ENCODE results near the gene CYP27B1.
A peak's percentile ranks its signal among the peaks of the same experiment; 100 is the strongest.

Gene CYP27B1

GRCh38 chr12:57766464-57767304 is at the start of gene CYP27B1:
Gene CYP27B1 (minus strand): TSS chr12:57767078. CDS start chr12:57767041, 37 bp downstream.
- DNase-seq, result peak; percentile 49

GRCh38 chr12:57816001-57816854 is 49.4 kb upstream of the CYP27B1 start:
- DNase-seq, result no peak

- DNase-seq, result no peak
These were observed 48.5 kb upstream of the CYP27B1 start for GRCh38 chr12:57815177-57816000.

- DNase-seq, result no peak
These were observed 47.3 kb upstream of the CYP27B1 start for GRCh38 chr12:57813971-57814772.

- DNase-seq, result no peak
These were observed 46.5 kb upstream of the CYP27B1 start for GRCh38 chr12:57813111-57813970.

GRCh38 chr12:57811028-57811755 is 44.3 kb upstream of the CYP27B1 start:
- DNase-seq, result no peak

- DNase-seq, result peak; percentile 54
These were observed 43.6 kb upstream of the CYP27B1 start for GRCh38 chr12:57810450-57810849.

- DNase-seq, result no peak
These were observed 42.5 kb upstream of the CYP27B1 start for GRCh38 chr12:57809425-57809824.

GRCh38 chr12:57808351-57808750 is 41.5 kb upstream of the CYP27B1 start:
- DNase-seq, result no peak

- DNase-seq, result no peak
These were observed 40.4 kb upstream of the CYP27B1 start for GRCh38 chr12:57807285-57807684.

GRCh38 chr12:57806677-57807076 is 39.8 kb upstream of the CYP27B1 start:
- no peak for DNase-seq

GRCh38 chr12:57803319-57803893 is 36.5 kb upstream of the CYP27B1 start:
- DNase-seq, result peak; percentile 54

- DNase-seq, result no peak
These were observed 35.7 kb upstream of the CYP27B1 start for GRCh38 chr12:57802607-57803006.

- DNase-seq, result no peak
These were observed 34.1 kb upstream of the CYP27B1 start for GRCh38 chr12:57800965-57801364.

- no peak for DNase-seq
These were observed 31.1 kb upstream of the CYP27B1 start for GRCh38 chr12:57797933-57798332.

GRCh38 chr12:57796996-57797395 is 30.1 kb upstream of the CYP27B1 start:
- DNase-seq, result no peak

- DNase-seq, result no peak
These were observed 28.5 kb upstream of the CYP27B1 start for GRCh38 chr12:57795354-57795753.

GRCh38 chr12:57793920-57794319 is 27.0 kb upstream of the CYP27B1 start:
- no peak for DNase-seq

- DNase-seq, result no peak
These were observed 17.0 kb upstream of the CYP27B1 start for GRCh38 chr12:57783861-57784260.

- DNase-seq, result no peak
These were observed 16.6 kb upstream of the CYP27B1 start for GRCh38 chr12:57783466-57783801.

Measured in hematopoietic multipotent progenitor cell treated with erythropoietin and hydrocortisone succinate and interleukin-3 and kit ligand, for 4 days (in vitro differentiated cells).